DND-41 (cell line): ENCODE data around the gene PRC1.

Experiments
- ATAC-seq: fragments of 200-7000 bp; cut with Tn5 transposase; 3 replicates; pipeline ENCODE4 v1.9.1; 2021; ENCODE audit warnings: low read depth; ENCODE audit not compliant: insufficient read depth
- DNase-seq: peaks from one replicate; pipeline ENCODE4 v3.0.0-alpha.2; 2020
- H2AFZ ChIP-seq: 2 replicates; pipeline ENCODE4 v1.6.0; 2012; ENCODE audit warnings: low read depth, low read length
- H3K27ac ChIP-seq: 2 replicates; pipeline ENCODE4 v1.5.1; 2012; ENCODE audit warnings: low read length, inconsistent platforms
- H3K27me3 ChIP-seq: fragments of 200-600 bp; sonication (generic); 2 replicates; pipeline ENCODE4 v1.6.0; 2012; ENCODE audit warnings: low read length, mild to moderate bottlenecking, inconsistent platforms; ENCODE audit not compliant: insufficient read depth, poor library complexity
- H3K36me3 ChIP-seq: 2 replicates; pipeline ENCODE4 v1.5.1; 2012; ENCODE audit warnings: low read length, inconsistent platforms; ENCODE audit not compliant: insufficient read depth
- H3K4me1 ChIP-seq: 2 replicates; pipeline ENCODE4 v1.5.1; 2012; ENCODE audit warnings: mild to moderate bottlenecking, low read length; ENCODE audit not compliant: insufficient read depth
- H3K4me2 ChIP-seq: 2 replicates; pipeline ENCODE4 v1.6.0; 2012; ENCODE audit warnings: mild to moderate bottlenecking, moderate library complexity, low read length, inconsistent platforms; ENCODE audit not compliant: insufficient read depth
- H3K4me3 ChIP-seq, 2 experiments: fragments of 200-600 bp in 1 of 2; shearing (Covaris generic) in 1 of 2; 2 replicates each; pipeline ENCODE4 v1.5.1; 2012 to 2016; ENCODE audit warnings: inconsistent platforms in 2 of 2, low read length in 2 of 2, mild to moderate bottlenecking in 2 of 2, low read depth in 1 of 2, moderate library complexity in 1 of 2
- H3K79me2 ChIP-seq: 2 replicates; pipeline ENCODE4 v1.6.0; 2012; ENCODE audit warnings: low read length, inconsistent platforms; ENCODE audit not compliant: insufficient read depth
- H3K9ac ChIP-seq: 2 replicates; pipeline ENCODE4 v1.6.0; 2012; ENCODE audit warnings: low read depth, mild to moderate bottlenecking, inconsistent platforms, low read length, moderate library complexity
- H3K9me3 ChIP-seq: 2 replicates; pipeline ENCODE4 v1.5.1; 2012; ENCODE audit warnings: low read length, moderate library complexity, mild to moderate bottlenecking, inconsistent platforms; ENCODE audit not compliant: insufficient read depth, severe bottlenecking
- H4K20me1 ChIP-seq: 2 replicates; pipeline ENCODE4 v1.6.0; 2012; ENCODE audit warnings: low read length; ENCODE audit not compliant: insufficient read depth
- CTCF ChIP-seq: IDR thresholded peaks from 2 replicates; pipeline ENCODE4 v1.5.1; 2012; ENCODE audit warnings: borderline replicate concordance, low read length, moderate library complexity, mild to moderate bottlenecking; ENCODE audit not compliant: poor library complexity, severe bottlenecking; ENCODE audit errors: extremely low read depth
- EZH2 ChIP-seq: IDR thresholded peaks from 3 replicates; pipeline ENCODE4 v1.6.1; 2012; ENCODE audit warnings: borderline replicate concordance, low read depth, mild to moderate bottlenecking, moderate library complexity, low read length, inconsistent platforms; ENCODE audit not compliant: severe bottlenecking

PRC1 gene

DNA sequence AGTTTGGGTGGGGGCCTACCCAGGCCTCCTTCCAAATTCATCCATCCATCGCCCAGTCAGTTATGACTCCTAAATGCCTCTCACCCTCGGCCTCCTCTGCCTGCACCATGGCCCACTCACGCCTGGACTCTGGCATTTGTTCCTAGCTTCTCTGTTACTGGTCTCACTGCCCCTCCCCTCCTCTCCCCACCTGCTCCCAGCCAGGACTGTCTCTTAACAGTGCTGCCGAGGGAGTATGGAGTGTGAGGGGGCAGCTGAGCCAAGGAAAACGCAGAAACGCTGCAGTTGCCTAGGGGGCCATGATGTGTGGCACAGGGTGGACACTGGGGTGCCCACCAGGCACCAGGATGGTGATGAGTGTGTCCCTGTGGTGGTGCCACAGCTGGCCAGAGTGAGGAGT, 36.5 kb downstream of the PRC1 start:
- Histone ChIP-seq H3K36me3 (peaks cover 72% of the 10 kb centered on the region), H3K4me1 (peaks cover 26% of the 10 kb centered on the region), H2AFZ (no peak overlapping the region), H3K9me3 (no peaks in the 10 kb centered on the region), H3K4me3 (no peak overlapping the region), H3K9ac (0 out of 2 replicates have a peak overlapping the region, but pooled peaks have one; percentile 11), H3K27ac (no peak overlapping the region), H3K4me2 (no peak overlapping the region), H3K79me2 (peaks cover 38% of the 10 kb centered on the region), H3K27me3 (no peaks in the 10 kb centered on the region), H4K20me1 (peaks cover 5% of the 10 kb centered on the region; the same call in 1 of the 2 replicates)
- no peak for ATAC-seq
- TF ChIP-seq EZH2: no peak
- no peak for TF ChIP-seq CTCF
- no peak for DNase-seq

GRCh38 chr15:90957031-90957790, 37.1 kb downstream of the PRC1 start:
- peaks cover 69% of the 10 kb centered on the region for H3K36me3 ChIP-seq
- no peak overlapping the region for H3K4me3 ChIP-seq
- H3K79me2 ChIP-seq: peaks cover 38% of the 10 kb centered on the region
- H3K4me2 ChIP-seq: 0 out of 2 replicates have a peak overlapping the region, but pooled peaks have one; percentile 82
- no peaks in the 10 kb centered on the region for H3K27me3 ChIP-seq
- H3K4me1 ChIP-seq: peaks cover 26% of the 10 kb centered on the region
- DNase-seq: no peak
- no peaks in the 10 kb centered on the region for H3K9me3 ChIP-seq
- no peak overlapping the region for H3K27ac ChIP-seq
- no peak for TF ChIP-seq CTCF
- TF ChIP-seq EZH2: no peak
- ATAC-seq: no peak
- H2AFZ ChIP-seq: no peak overlapping the region
- peaks cover 5% of the 10 kb centered on the region; the same call in 1 of the 2 replicates for H4K20me1 ChIP-seq
- peak overlapping the region; percentile 11; the same call in 1 of the 2 replicates for H3K9ac ChIP-seq

GRCh38 chr15:90956274-90957030, 37.9 kb downstream of the PRC1 start:
- H3K4me1 ChIP-seq: peaks cover 26% of the 10 kb centered on the region
- no peak for DNase-seq

More at GRCh38 chr15:90956274-90957030, 37.9 kb downstream of the PRC1 start:
- no peak for TF ChIP-seq EZH2
- TF ChIP-seq CTCF: peak; percentile 20
- no peak for ATAC-seq
- Histone ChIP-seq H3K27me3 (no peaks in the 10 kb centered on the region), H3K36me3 (peaks cover 67% of the 10 kb centered on the region), H3K27ac (peak overlapping the region; percentile 99), H3K4me2 (peak overlapping the region; percentile 82), H3K9ac (peak overlapping the region; percentile 99), H4K20me1 (peaks cover 5% of the 10 kb centered on the region; the same call in 1 of the 2 replicates), H3K79me2 (peaks cover 38% of the 10 kb centered on the region), H3K9me3 (no peaks in the 10 kb centered on the region), H2AFZ (no peak overlapping the region), H3K4me3 (peak overlapping the region; percentile 70 to 93; a peak in 3 of 4 replicates)
